CD4-positive, alpha-beta T cell (primary cell): Measurements from ENCODE around the gene PRRX1. TPM values are rescaled to one million over a fixed set of nuclear protein-coding genes. Genes with fewer than 3 reads are reported as not detected.

Experiments used
- ATAC-seq: fragments of 200-7000 bp; cut with Tn5 transposase; one replicate; pipeline ENCODE4 v1.10.0; 2022; ENCODE audit warnings: mild to moderate bottlenecking; ENCODE audit not compliant: poor library complexity
- CTCF ChIA-PET: fragments of 350-600 bp; sonication (Branson Sonifier 250); formaldehyde crosslinking; loops from one replicate; lab custom pipeline; 2021; ENCODE audit warnings: antibody characterized with exemption, inconsistent platforms; lab: Charles Lee
- POLR2A ChIA-PET: fragments of 350-600 bp; sonication (Branson Sonifier 250); formaldehyde crosslinking; loops from one replicate; lab custom pipeline; 2021; ENCODE audit warnings: antibody characterized with exemption, inconsistent platforms; lab: Charles Lee
- DNase-seq, 14 experiments: peaks; one replicate each; pipeline ENCODE4 v3.0.0-alpha.2; 2013 to 2020; ENCODE audit warnings: mixed read lengths in 2 of 14
- H3K27ac ChIP-seq, 2 donors: one replicate each; pipeline versions ENCODE4 v1.5.1 to v1.7.0; 2013; ENCODE audit warnings: low read length in 2 of 2, low read depth in 1 of 2, mild to moderate bottlenecking in 1 of 2
- H3K27me3 ChIP-seq, 2 experiments: 1 replicate in 1 of 2; 2 replicates in 1 of 2; pipeline versions ENCODE4 v1.6.1 to v1.7.0; 2013; ENCODE audit warnings: low read length in 2 of 2, control low read depth in 1 of 2, mild to moderate bottlenecking in 1 of 2, moderate library complexity in 1 of 2; ENCODE audit not compliant: insufficient read depth in 2 of 2, control insufficient read depth in 1 of 2
- H3K36me3 ChIP-seq: one replicate; pipeline ENCODE4 v1.6.1; 2013; ENCODE audit warnings: low read length, control low read depth; ENCODE audit not compliant: insufficient read depth
- H3K4me1 ChIP-seq: one replicate; pipeline ENCODE4 v1.6.1; 2013; ENCODE audit warnings: low read length, control low read depth; ENCODE audit not compliant: insufficient read depth
- H3K4me3 ChIP-seq: one replicate; pipeline ENCODE4 v1.5.1; 2013; ENCODE audit warnings: mild to moderate bottlenecking, low read length, moderate library complexity
- H3K9me3 ChIP-seq, 2 experiments: 1 replicate in 1 of 2; 2 replicates in 1 of 2; pipeline versions ENCODE4 v1.6.1 to v1.7.0; 2013; ENCODE audit warnings: low read length in 2 of 2, mild to moderate bottlenecking in 2 of 2, control low read depth in 1 of 2, moderate library complexity in 1 of 2; ENCODE audit not compliant: control insufficient read depth in 1 of 2, insufficient read depth in 1 of 2
- H3K27ac Mint-ChIP-seq: one replicate; pipeline ENCODE4 v1.8.0; 2020; ENCODE audit warnings: mixed read lengths
- H3K27me3 Mint-ChIP-seq: one replicate; pipeline ENCODE4 v1.8.0; 2021; ENCODE audit warnings: mixed read lengths
- H3K36me3 Mint-ChIP-seq: one replicate; pipeline ENCODE4 v1.8.0; 2021; ENCODE audit warnings: low read depth, mixed read lengths
- H3K4me1 Mint-ChIP-seq: one replicate; pipeline ENCODE4 v1.8.0; 2021; ENCODE audit warnings: low read depth, mixed read lengths
- H3K4me3 Mint-ChIP-seq: one replicate; pipeline ENCODE4 v1.8.0; 2020; ENCODE audit warnings: mild to moderate bottlenecking, mixed read lengths
- H3K9me3 Mint-ChIP-seq: one replicate; pipeline ENCODE4 v1.8.0; 2020; ENCODE audit warnings: mixed read lengths
- CTCF ChIP-seq: fragments of 200-600 bp; IDR thresholded peaks from one replicate; pipeline ENCODE4 v1.8.0; 2022; ENCODE audit warnings: antibody characterized with exemption, mild to moderate bottlenecking
- intact Hi-C, 2 experiments: fragments of 100-400 bp; cut with DNase I in 1 of 2; cut with micrococcal nuclease in 1 of 2; formaldehyde crosslinking; loops; one replicate each; pipeline versions ENCODE4 v1.15.1 to v1.9.0; 2023 to 2025; cut with DNase I, micrococcal nuclease
- total RNA-seq, 174 experiments: library from RNA in 2 of 174; stranded (reverse) in 2 of 174; gene quantifications; one replicate each; pipeline ENCODE4 v1.2.3 and lab custom pipeline; 2021 to 2026

The PRRX1 gene
- total RNA-seq, 2 experiments from 2014 or later = not detected

- Histone ChIP-seq H3K27ac (no peak overlapping the region), H3K4me1 (no peaks in the 10 kb centered on the region), H3K4me3 (no peak overlapping the region), H3K36me3 (no peaks in the 10 kb centered on the region), H3K9me3 (no peaks in the 10 kb centered on the region), H3K27me3 (peaks cover 0 to 10% of the 10 kb centered on the region in 2 experiments)
- Mint-ChIP-seq H3K27ac (no peak overlapping the region), H3K4me3 (no peak overlapping the region), H3K27me3 (peaks cover 6% of the 10 kb centered on the region), H3K4me1 (no peaks in the 10 kb centered on the region), H3K36me3 (no peaks in the 10 kb centered on the region), H3K9me3 (no peaks in the 10 kb centered on the region)
- ChIA-PET CTCF (no interaction called here), POLR2A (no interaction called here)
- DNase-seq (no peak), ATAC-seq (no peak)
- TF ChIP-seq CTCF = no peak
- intact Hi-C loops = no loop called here
Observed at GRCh38 chr1:170703591-170703990, 39.7 kb downstream of the PRRX1 start.

- ChIA-PET POLR2A (no interaction called here), CTCF (no interaction called here)
- H3K4me1 ChIP-seq = no peaks in the 10 kb centered on the region
- no peak for ATAC-seq
- no peak for DNase-seq
- H3K27ac ChIP-seq = no peak overlapping the region
- peaks cover 0 to 6% of the 10 kb centered on the region in 2 experiments for H3K27me3 ChIP-seq
- H3K36me3 ChIP-seq = no peaks in the 10 kb centered on the region
- Mint-ChIP-seq H3K36me3 (no peaks in the 10 kb centered on the region), H3K9me3 (no peaks in the 10 kb centered on the region), H3K27ac (no peak overlapping the region), H3K27me3 (peaks cover 6% of the 10 kb centered on the region), H3K4me1 (no peaks in the 10 kb centered on the region), H3K4me3 (no peak overlapping the region)
- no peak overlapping the region for H3K4me3 ChIP-seq
- H3K9me3 ChIP-seq = no peaks in the 10 kb centered on the region
- intact Hi-C loops = no loop called here
- no peak for TF ChIP-seq CTCF
Observed at GRCh38 chr1:170704256-170704655, 40.3 kb downstream of the PRRX1 start.

DNA sequence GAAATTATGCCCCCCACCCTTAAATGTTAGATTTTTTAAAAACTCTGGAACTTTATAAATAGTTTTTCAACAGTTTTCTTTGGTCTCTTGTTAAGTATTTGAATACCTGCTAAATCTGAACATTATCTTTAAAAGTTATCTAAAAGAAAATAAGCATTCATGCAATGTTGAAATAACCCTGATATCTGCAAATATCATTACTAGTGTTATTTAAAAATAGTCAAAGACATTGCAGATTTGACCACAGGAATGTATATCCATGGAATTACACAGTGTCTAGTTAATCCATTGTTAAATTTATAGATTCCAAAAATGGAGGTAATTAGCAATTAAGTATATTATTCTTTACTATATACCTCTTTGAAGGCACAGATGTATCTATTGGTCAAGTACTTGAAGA lies 42.0 kb downstream of the PRRX1 start:
- no peak for TF ChIP-seq CTCF
- no peaks in the 10 kb centered on the region for H3K9me3 Mint-ChIP-seq

More for the DNA sequence above, 42.0 kb downstream of the PRRX1 start:
- ChIA-PET POLR2A (no interaction called here), CTCF (no interaction called here)
- intact Hi-C loops = no loop called here
- no peak overlapping the region for H3K27ac Mint-ChIP-seq
- no peak overlapping the region for H3K4me3 Mint-ChIP-seq
- no peaks in the 10 kb centered on the region for H3K36me3 Mint-ChIP-seq
- Histone ChIP-seq H3K36me3 (no peaks in the 10 kb centered on the region), H3K27ac (no peak overlapping the region), H3K27me3 (peaks cover 0 to 6% of the 10 kb centered on the region in 2 experiments), H3K4me1 (no peaks in the 10 kb centered on the region), H3K4me3 (no peak overlapping the region), H3K9me3 (no peaks in the 10 kb centered on the region)
- no peaks in the 10 kb centered on the region for H3K27me3 Mint-ChIP-seq
- no peak for DNase-seq
- no peaks in the 10 kb centered on the region for H3K4me1 Mint-ChIP-seq
- ATAC-seq = no peak
